ENCODE measurements around the gene CALD1. TPM values are rescaled to one million over a fixed set of nuclear protein-coding genes. Genes with fewer than 3 reads are reported as not detected.

Gene CALD1
- total RNA-seq, 2 donors from 2014 or later: 0.62 to 9.2 TPM

- Mint-ChIP-seq H3K4me1 (peaks cover 4% of the 10 kb centered on the region), H3K27me3 (peaks cover 39% of the 10 kb centered on the region), H3K27ac (no peak overlapping the region), H3K4me3 (no peak overlapping the region), H3K36me3 (ENCODE audit: low read depth) (no peaks in the 10 kb centered on the region)
- no peaks in the 10 kb centered on the region for H3K9me3 ChIP-seq (ENCODE audit: control insufficient read depth, low read length, poor library complexity, severe bottlenecking)
- DNase-seq (no peak), ATAC-seq (no peak)
Observed at GRCh38 chr7:134945691-134946090, 166.3 kb downstream of the CALD1 start.

GRCh38 chr7:134946260-134946659 is 166.8 kb downstream of the CALD1 start:
- no peak for ATAC-seq
- H3K36me3 Mint-ChIP-seq (ENCODE audit: low read depth): no peaks in the 10 kb centered on the region
- no peaks in the 10 kb centered on the region for H3K9me3 ChIP-seq (ENCODE audit: control insufficient read depth, low read length, poor library complexity, severe bottlenecking)
- DNase-seq: no peak
- H3K4me1 Mint-ChIP-seq: peaks cover 4% of the 10 kb centered on the region
- H3K4me3 Mint-ChIP-seq: no peak overlapping the region
- H3K27ac Mint-ChIP-seq: peak overlapping the region; percentile 77
- H3K27me3 Mint-ChIP-seq: peaks cover 33% of the 10 kb centered on the region

DNA sequence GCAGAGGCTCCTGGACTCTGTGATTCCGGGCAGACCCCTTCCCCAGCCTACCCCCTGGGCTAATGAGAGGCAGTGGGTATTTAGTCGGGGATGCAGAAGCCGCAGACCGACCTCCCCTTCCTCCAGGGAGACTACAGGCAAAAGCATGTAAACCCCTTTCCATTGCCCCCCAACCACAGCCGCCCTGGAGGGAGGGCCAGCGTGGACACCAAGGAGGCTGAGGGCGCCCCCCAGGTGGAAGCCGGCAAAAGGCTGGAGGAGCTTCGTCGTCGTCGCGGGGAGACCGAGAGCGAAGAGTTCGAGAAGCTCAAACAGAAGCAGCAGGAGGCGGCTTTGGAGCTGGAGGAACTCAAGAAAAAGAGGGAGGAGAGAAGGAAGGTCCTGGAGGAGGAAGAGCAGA is 167.9 kb downstream of the CALD1 start:
- no peaks in the 10 kb centered on the region for H3K9me3 ChIP-seq (ENCODE audit: control insufficient read depth, low read length, poor library complexity, severe bottlenecking)
- peaks cover 4% of the 10 kb centered on the region for H3K4me1 Mint-ChIP-seq
- H3K4me3 Mint-ChIP-seq: no peak overlapping the region
- DNase-seq: no peak
- H3K27ac Mint-ChIP-seq: peak overlapping the region; percentile 77
- no peak for ATAC-seq
- H3K27me3 Mint-ChIP-seq: peaks cover 26% of the 10 kb centered on the region
- H3K36me3 Mint-ChIP-seq (ENCODE audit: low read depth): no peaks in the 10 kb centered on the region

GRCh38 chr7:134947831-134948230 is 168.4 kb downstream of the CALD1 start:
- Mint-ChIP-seq H3K4me3 (no peak overlapping the region), H3K4me1 (peaks cover 4% of the 10 kb centered on the region), H3K27me3 (peaks cover 26% of the 10 kb centered on the region), H3K36me3 (ENCODE audit: low read depth) (no peaks in the 10 kb centered on the region), H3K27ac (peak overlapping the region; percentile 77)
- DNase-seq: no peak
- no peaks in the 10 kb centered on the region for H3K9me3 ChIP-seq (ENCODE audit: control insufficient read depth, low read length, poor library complexity, severe bottlenecking)
- no peak for ATAC-seq

DNA sequence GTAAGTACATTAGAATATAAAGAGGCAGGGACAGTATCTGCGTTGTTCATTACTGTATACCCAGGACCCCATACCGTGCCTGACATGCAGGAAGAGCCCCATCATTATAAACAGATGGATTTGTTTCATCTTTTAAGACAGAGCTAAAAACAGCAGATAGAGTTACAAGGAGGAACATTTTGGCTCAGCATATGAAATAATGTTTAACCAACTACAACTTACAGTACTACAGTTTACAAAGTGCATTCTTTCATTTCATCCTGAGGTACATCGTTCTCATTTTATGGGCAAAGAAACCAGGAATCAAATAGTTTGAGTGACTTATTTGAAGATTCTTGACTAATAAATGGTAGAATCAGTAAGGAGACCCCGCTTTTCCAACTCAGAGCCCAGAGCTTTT is 168.8 kb downstream of the CALD1 start:
- no peaks in the 10 kb centered on the region for H3K36me3 Mint-ChIP-seq (ENCODE audit: low read depth)
- ATAC-seq: no peak
- peaks cover 4% of the 10 kb centered on the region for H3K4me1 Mint-ChIP-seq
- H3K9me3 ChIP-seq (ENCODE audit: control insufficient read depth, low read length, poor library complexity, severe bottlenecking): no peaks in the 10 kb centered on the region
- H3K27ac Mint-ChIP-seq: no peak overlapping the region
- H3K4me3 Mint-ChIP-seq: no peak overlapping the region
- H3K27me3 Mint-ChIP-seq: peaks cover 26% of the 10 kb centered on the region
- DNase-seq: no peak

DNA sequence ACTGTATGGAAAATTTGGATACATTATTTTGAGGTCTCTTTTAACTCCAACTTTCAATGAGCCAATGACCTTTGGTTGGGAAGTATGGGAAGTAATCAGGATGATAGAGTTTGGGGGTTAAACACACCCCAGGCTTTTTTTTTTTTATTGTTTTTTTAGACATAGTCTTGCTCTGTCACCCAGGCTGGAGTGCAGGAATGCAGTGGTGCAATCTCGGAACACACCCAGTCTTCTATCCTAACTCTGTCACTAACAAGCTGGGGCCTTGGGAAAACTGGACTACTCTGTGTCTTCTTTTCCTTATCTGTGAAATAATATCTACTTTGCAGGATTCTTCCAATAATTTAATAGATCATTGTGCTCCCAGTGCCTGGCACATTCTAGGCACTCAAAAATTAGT is 169.3 kb downstream of the CALD1 start:
- H3K27ac Mint-ChIP-seq: no peak overlapping the region
- H3K36me3 Mint-ChIP-seq (ENCODE audit: low read depth): no peaks in the 10 kb centered on the region
- no peak overlapping the region for H3K4me3 Mint-ChIP-seq
- no peaks in the 10 kb centered on the region for H3K9me3 ChIP-seq (ENCODE audit: control insufficient read depth, low read length, poor library complexity, severe bottlenecking)
- DNase-seq (no peak), ATAC-seq (no peak)
- peaks cover 26% of the 10 kb centered on the region for H3K27me3 Mint-ChIP-seq
- peaks cover 4% of the 10 kb centered on the region for H3K4me1 Mint-ChIP-seq

DNA sequence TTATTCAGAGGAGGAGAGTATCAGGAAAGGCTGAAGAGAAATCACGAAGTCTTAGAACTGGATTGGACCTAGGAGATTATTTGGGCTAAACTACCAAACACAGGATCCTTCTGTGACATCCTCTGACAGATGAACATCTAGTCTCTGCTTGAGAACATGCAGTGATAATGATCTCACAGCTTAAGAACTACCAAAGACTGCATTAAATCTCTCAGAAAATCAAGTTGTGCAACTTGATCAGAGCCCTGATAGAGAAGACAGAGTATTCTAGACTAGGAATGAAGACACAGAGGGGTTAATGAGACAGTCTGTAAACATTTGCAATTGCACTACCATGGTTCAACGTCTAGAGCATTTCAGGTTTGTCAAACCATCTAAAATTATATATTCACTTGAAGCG is 169.7 kb downstream of the CALD1 start:
- no peaks in the 10 kb centered on the region for H3K9me3 ChIP-seq (ENCODE audit: control insufficient read depth, low read length, poor library complexity, severe bottlenecking)
- Mint-ChIP-seq H3K36me3 (ENCODE audit: low read depth) (no peaks in the 10 kb centered on the region), H3K4me1 (peaks cover 4% of the 10 kb centered on the region), H3K27ac (no peak overlapping the region), H3K27me3 (peaks cover 26% of the 10 kb centered on the region), H3K4me3 (no peak overlapping the region)
- no peak for DNase-seq
- ATAC-seq: no peak

DNA sequence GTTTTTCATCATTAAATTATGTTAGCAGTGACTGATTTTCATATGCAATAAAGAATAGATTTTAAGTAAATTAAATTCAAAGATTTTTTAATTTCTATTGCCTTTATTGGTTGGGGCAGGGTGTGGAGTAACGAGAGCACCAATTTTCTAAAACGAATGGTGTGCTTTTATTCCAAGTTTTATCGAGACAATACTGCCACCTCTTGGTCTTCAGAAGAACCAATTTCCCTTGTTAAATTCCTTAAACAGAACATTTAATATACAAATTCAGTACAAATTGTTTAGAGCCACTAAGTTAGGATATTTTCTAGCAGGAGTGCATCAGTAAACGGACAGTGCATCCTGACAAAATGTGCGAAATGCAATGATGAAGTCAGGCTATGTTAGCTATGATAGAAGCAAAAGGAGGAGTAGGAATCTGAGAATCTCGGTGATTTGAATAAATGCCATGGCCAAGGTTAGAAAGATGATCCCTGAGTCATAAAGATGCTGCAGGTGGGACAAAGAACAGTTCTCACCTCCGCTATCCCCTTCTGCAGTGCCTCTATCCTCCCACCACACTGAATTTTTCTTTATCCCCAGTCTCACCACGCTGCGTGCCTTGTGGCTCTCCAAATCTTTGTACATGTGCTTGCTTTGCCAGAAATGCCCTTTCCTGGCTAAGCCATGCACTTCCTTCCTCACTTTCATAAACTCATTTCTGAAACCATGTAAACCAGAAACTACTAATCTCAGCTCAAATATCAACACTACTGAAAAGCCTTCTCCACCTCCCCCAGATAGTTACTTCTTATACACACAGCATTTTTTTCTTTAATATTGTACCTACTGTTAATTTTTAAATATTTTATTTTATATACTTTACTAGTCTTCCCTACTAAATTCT is 175.0 kb downstream of the CALD1 start:
- H3K27ac Mint-ChIP-seq: no peak overlapping the region
- H3K4me3 Mint-ChIP-seq: peak overlapping the region; percentile 49
- no peaks in the 10 kb centered on the region for H3K9me3 ChIP-seq (ENCODE audit: control insufficient read depth, low read length, poor library complexity, severe bottlenecking)
- H3K27me3 Mint-ChIP-seq: peaks cover 5% of the 10 kb centered on the region
- ATAC-seq (no peak), DNase-seq (no peak)
- H3K36me3 Mint-ChIP-seq (ENCODE audit: low read depth): no peaks in the 10 kb centered on the region
- peaks cover 2% of the 10 kb centered on the region for H3K4me1 Mint-ChIP-seq

- no peak for ATAC-seq
- H3K27me3 Mint-ChIP-seq: no peaks in the 10 kb centered on the region
Observed at GRCh38 chr7:134957005-134957404, 177.6 kb downstream of the CALD1 start.

GRCh38 chr7:134959810-134960209 is 180.4 kb downstream of the CALD1 start:
- ATAC-seq (no peak), DNase-seq (no peak)
- H3K4me3 Mint-ChIP-seq: no peak overlapping the region
- H3K27ac Mint-ChIP-seq: no peak overlapping the region
- no peaks in the 10 kb centered on the region for H3K9me3 ChIP-seq (ENCODE audit: control insufficient read depth, low read length, poor library complexity, severe bottlenecking)
- no peaks in the 10 kb centered on the region for H3K4me1 Mint-ChIP-seq
- peaks cover 22% of the 10 kb centered on the region for H3K27me3 Mint-ChIP-seq
- no peaks in the 10 kb centered on the region for H3K36me3 Mint-ChIP-seq (ENCODE audit: low read depth)

More at GRCh38 chr7:134957005-134957404, 177.6 kb downstream of the CALD1 start:
- Mint-ChIP-seq H3K4me1 (peaks cover 2% of the 10 kb centered on the region), H3K4me3 (no peak overlapping the region), H3K36me3 (ENCODE audit: low read depth) (no peaks in the 10 kb centered on the region), H3K27ac (no peak overlapping the region)
- DNase-seq: no peak
- no peaks in the 10 kb centered on the region for H3K9me3 ChIP-seq (ENCODE audit: control insufficient read depth, low read length, poor library complexity, severe bottlenecking)

GRCh38 chr7:134962270-134962780 is 182.9 kb downstream of the CALD1 start:
- Mint-ChIP-seq H3K27me3 (peaks cover 26% of the 10 kb centered on the region), H3K27ac (no peak overlapping the region), H3K4me1 (no peaks in the 10 kb centered on the region), H3K4me3 (no peak overlapping the region), H3K36me3 (ENCODE audit: low read depth) (no peaks in the 10 kb centered on the region)
- H3K9me3 ChIP-seq (ENCODE audit: control insufficient read depth, low read length, poor library complexity, severe bottlenecking): no peaks in the 10 kb centered on the region
- DNase-seq (no peak), ATAC-seq (no peak)

DNA sequence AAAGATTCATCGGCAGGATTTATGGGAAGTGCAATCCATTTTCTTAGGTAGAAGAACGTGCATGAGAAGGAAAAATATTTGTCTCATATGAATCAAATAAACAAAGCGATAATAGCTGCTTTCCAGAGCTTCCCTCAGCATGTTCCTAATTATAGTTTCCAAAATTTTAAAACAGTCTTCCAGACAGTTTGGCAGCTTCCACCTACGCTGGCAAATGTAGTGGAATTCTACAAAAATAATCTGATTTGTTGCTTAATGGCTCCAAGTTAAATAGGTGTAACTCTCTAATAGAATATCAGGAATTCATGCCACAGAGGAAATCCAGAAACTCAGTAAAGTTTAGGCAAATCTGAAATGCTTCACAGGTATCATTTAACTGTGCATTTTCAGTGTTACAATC is 183.6 kb downstream of the CALD1 start:
- H3K27ac Mint-ChIP-seq: no peak overlapping the region
- no peak overlapping the region for H3K4me3 Mint-ChIP-seq
- H3K9me3 ChIP-seq (ENCODE audit: control insufficient read depth, low read length, poor library complexity, severe bottlenecking): no peaks in the 10 kb centered on the region
- H3K4me1 Mint-ChIP-seq: no peaks in the 10 kb centered on the region
- no peak for DNase-seq
- H3K27me3 Mint-ChIP-seq: peaks cover 27% of the 10 kb centered on the region
- H3K36me3 Mint-ChIP-seq (ENCODE audit: low read depth): peaks cover 2% of the 10 kb centered on the region
- no peak for ATAC-seq

DNA sequence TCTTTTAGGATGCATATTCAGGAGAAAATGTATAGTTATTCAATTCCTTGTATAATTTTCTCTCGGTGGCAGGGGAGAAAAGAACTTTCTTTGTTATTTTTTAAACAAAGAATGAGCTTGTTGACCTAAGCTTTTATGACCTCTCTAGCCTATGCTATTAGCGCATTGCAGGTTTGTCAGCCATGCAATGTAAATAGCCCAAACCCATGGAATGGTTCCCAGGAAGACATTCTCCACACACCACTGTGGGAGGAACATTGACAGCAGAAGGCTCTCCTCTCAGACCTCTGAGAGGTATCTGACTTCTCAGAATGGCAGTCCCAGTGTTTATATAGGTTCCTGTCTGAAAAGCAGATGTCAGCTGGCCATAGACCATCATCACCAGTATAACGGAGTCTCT is 187.3 kb downstream of the CALD1 start:
- no peak overlapping the region for H3K4me3 Mint-ChIP-seq
- H3K27ac Mint-ChIP-seq: no peak overlapping the region
- H3K4me1 Mint-ChIP-seq: no peaks in the 10 kb centered on the region
- DNase-seq (no peak), ATAC-seq (no peak)
- peaks cover 27% of the 10 kb centered on the region for H3K27me3 Mint-ChIP-seq
- no peaks in the 10 kb centered on the region for H3K9me3 ChIP-seq (ENCODE audit: control insufficient read depth, low read length, poor library complexity, severe bottlenecking)
- peaks cover 2% of the 10 kb centered on the region for H3K36me3 Mint-ChIP-seq (ENCODE audit: low read depth)

- H3K27ac Mint-ChIP-seq: no peak overlapping the region
- H3K27me3 Mint-ChIP-seq: peaks cover 29% of the 10 kb centered on the region
- ATAC-seq (no peak), DNase-seq (no peak)
- no peak overlapping the region for H3K4me3 Mint-ChIP-seq
- H3K9me3 ChIP-seq (ENCODE audit: control insufficient read depth, low read length, poor library complexity, severe bottlenecking): no peaks in the 10 kb centered on the region
- no peaks in the 10 kb centered on the region for H3K4me1 Mint-ChIP-seq
- H3K36me3 Mint-ChIP-seq (ENCODE audit: low read depth): peaks cover 2% of the 10 kb centered on the region
Observed at GRCh38 chr7:134968110-134968509, 188.7 kb downstream of the CALD1 start.
